GM12875 (cell line): ENCODE measurements around the gene CDC26.
"Not testable (repeated sequence)": the region's sequence is repeated elsewhere in the genome, so short reads cannot be mapped to it uniquely, and the experiment has no call there.

ENCODE experiments used
- H3K4me3 ChIP-seq: one replicate; pipeline ENCODE4 v1.5.1; 2011; ENCODE audit warnings: low read depth, low read length, control low read depth
- CTCF ChIP-seq: IDR thresholded peaks from 2 replicates; pipeline ENCODE4 v1.5.1; 2011; ENCODE audit warnings: low read depth, mild to moderate bottlenecking, control low read depth, inconsistent platforms, low read length, moderate library complexity, borderline replicate concordance; ENCODE audit not compliant: insufficient read depth

Gene CDC26

GRCh38 chr9:113250807-113251206 lies 24.6 kb downstream of the CDC26 start:
- no peak overlapping the region for H3K4me3 ChIP-seq
- TF ChIP-seq CTCF, result no peak

- not testable (repeated sequence) for H3K4me3 ChIP-seq
These were observed 25.7 kb downstream of the CDC26 start for GRCh38 chr9:113249661-113250060.

GRCh38 chr9:113247640-113248039 lies 27.7 kb downstream of the CDC26 start:
- no peak overlapping the region for H3K4me3 ChIP-seq
- no peak for TF ChIP-seq CTCF

- no peak overlapping the region for H3K4me3 ChIP-seq
- TF ChIP-seq CTCF, result no peak
These were observed 28.4 kb downstream of the CDC26 start for GRCh38 chr9:113246928-113247327.

GRCh38 chr9:113245894-113246293 lies 29.5 kb downstream of the CDC26 start:
- H3K4me3 ChIP-seq, result no peak overlapping the region
- no peak for TF ChIP-seq CTCF

- no peak for TF ChIP-seq CTCF
- no peak overlapping the region for H3K4me3 ChIP-seq
These were observed 30.8 kb downstream of the CDC26 start for GRCh38 chr9:113244556-113244955.

GRCh38 chr9:113241161-113241560 lies 34.2 kb downstream of the CDC26 start:
- no peak for TF ChIP-seq CTCF
- no peak overlapping the region for H3K4me3 ChIP-seq

GRCh38 chr9:113238859-113239232 lies 36.5 kb downstream of the CDC26 start:
- no peak for TF ChIP-seq CTCF

More at GRCh38 chr9:113238859-113239232, 36.5 kb downstream of the CDC26 start:
- no peak overlapping the region for H3K4me3 ChIP-seq
